HG02642 (cell line): ENCODE measurements around the gene PLPP6.
"Not testable (repeated sequence)": the region's sequence is repeated elsewhere in the genome, so short reads cannot be mapped to it uniquely, and the experiment has no call there.

ENCODE experiments used
- ATAC-seq: cut with Tn5 transposase; IDR thresholded peaks from one replicate; pipeline ENCODE4 v1.9.1; 2021; ENCODE audit warnings: mild to moderate bottlenecking; ENCODE audit not compliant: unreplicated experiment, poor library complexity

The PLPP6 gene

DNA sequence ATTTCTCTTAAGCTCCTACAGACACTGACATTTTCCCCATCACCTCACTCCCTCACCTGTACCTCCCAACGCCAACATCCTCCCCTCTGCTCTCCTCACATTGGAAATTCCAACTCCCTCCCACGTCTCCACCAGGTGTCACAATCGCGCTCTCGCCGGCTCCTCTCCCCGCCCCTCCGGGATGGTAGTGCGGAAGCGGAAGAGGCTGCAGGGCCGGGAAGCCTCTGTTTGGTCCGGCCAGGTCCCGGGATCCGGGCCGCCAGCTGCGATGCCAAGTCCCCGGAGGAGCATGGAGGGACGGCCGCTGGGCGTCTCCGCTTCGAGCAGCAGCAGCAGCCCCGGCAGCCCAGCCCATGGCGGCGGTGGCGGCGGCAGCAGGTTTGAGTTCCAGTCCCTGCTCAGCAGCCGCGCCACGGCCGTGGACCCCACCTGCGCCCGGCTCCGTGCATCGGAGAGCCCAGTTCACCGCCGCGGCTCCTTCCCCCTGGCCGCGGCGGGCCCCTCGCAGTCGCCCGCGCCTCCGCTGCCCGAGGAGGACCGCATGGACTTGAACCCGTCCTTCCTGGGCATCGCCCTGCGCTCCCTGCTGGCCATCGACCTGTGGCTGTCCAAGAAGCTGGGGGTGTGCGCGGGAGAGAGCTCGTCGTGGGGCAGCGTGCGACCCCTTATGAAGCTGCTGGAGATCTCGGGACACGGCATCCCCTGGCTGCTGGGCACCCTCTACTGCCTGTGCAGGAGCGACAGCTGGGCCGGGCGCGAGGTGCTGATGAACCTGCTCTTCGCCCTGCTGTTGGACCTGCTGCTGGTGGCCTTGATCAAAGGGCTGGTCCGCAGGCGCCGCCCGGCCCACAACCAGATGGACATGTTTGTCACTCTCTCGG lies at the start of gene PLPP6:
TSS of gene PLPP6 (plus strand) at position 187 of the 881 bp plus-strand sequence. CDS start at position 269, 82 bp downstream.
- ATAC-seq, result peak; percentile 93

GRCh38 chr9:4614627-4615026 lies 47.5 kb upstream of the PLPP6 start:
- ATAC-seq, result no peak

GRCh38 chr9:4615251-4615650 lies 46.8 kb upstream of the PLPP6 start:
- ATAC-seq, result no peak

DNA sequence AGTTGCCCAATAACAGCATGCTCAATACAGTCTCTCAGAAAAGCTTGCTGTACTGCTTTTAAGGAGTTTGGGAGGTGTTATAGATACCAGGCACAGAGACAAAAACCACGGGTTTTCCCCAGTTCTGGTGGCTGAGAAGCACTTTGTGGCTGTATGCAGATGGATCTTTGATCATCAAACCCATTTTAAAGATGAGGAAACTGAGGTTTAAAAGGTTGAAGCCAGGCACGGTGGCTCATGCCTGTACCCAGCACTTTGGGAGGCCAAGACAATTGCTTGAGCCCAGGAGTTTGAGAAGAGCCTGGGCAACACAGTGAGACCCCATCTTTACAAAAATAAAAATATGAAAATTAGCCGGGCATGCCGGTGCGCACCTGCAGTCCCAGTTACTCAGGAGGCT lies 46.3 kb upstream of the PLPP6 start:
- ATAC-seq, result no peak

DNA sequence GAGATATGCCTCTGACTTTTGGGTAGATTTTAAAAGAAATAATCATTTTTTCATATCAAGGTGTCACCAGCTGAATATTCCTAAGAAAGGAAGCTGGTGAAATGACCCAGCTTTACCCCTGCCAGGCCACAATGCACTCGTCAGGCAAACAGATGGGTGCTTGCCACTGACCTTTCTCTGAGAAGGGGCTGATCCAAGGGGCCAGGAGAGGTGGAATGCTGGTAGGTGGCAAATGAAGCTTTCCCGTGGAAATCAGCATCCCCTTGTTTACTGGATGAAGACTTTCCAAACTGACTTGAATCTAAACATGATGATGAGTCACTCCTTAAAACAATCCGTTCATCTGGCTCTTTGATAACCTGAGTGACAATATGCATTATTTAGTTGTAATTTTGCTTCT lies 44.3 kb upstream of the PLPP6 start:
- no peak for ATAC-seq

GRCh38 chr9:4618700-4619099 lies 43.4 kb upstream of the PLPP6 start:
- no peak for ATAC-seq

DNA sequence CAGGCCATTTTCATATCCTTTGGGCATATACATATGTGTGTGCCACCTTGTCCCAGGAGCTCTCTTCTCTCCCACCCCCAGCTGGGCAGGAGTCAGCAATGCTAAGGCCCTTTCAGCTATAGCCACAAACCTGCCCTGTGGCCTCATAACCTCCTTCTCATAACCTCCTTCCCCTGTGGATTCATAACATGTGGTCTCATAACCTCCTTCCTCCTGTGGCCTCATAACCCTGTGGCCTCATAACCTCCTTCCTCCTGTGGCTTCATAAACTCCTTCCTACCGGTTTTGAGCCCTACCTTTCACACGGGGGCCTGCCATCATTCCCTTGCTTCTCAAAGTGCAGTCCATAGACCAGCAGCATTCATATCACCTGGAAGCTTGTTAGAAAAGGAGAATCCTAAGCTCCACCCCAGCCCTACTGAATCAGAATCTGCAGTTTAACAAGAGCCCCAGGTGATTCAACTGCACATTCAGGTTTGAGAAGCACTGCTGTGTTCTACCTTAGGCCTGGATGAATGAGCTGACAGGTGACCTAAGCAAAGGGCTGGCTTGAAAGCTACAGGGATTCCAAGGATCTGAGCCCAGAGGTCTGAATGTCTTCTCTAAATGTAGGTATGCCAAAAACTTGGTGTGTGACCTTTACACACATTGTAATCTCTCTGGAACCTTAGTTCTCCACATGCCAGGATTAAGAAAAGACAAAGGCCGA lies 41.9 kb upstream of the PLPP6 start:
- ATAC-seq, result no peak

GRCh38 chr9:4620881-4621555 lies 41.1 kb upstream of the PLPP6 start:
- no peak for ATAC-seq

DNA sequence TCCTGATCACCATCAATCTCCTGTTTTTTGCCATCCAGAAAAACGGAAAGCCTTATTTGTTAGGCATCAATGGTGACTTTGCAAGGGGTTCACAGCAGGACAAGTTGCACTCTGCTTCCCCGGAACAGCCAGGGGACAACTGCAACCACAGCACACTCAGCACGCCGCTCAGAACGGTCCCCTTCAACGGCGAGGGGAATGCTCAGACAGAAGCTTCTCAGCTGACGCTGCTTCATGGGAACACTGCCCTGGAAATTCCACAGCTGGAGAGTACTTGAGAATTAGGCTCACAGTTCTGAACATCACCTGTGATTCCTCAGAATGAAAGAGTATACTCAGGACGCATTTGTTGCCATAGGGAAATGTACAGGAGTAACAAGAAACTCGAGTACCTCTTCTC lies 40.1 kb upstream of the PLPP6 start:
- ATAC-seq, result no peak

DNA sequence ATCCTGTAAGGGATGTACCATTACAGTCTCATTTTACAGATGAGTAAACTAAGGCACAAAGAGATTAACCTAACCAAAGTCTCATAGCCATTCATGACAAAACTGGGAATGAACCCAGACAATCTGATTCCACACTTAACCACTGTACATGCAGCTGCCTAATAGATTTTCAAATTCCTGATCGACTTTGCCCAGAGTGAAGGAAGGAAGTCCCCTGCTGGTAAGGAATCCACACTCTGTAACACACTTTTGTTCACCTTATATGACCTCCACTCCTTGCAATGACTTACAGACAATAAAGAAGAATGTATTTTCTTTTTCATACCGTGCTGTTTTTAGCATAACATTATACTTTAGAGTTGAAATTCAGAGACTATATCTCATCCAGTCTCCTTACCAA lies 31.3 kb upstream of the PLPP6 start:
- ATAC-seq, result no peak

DNA sequence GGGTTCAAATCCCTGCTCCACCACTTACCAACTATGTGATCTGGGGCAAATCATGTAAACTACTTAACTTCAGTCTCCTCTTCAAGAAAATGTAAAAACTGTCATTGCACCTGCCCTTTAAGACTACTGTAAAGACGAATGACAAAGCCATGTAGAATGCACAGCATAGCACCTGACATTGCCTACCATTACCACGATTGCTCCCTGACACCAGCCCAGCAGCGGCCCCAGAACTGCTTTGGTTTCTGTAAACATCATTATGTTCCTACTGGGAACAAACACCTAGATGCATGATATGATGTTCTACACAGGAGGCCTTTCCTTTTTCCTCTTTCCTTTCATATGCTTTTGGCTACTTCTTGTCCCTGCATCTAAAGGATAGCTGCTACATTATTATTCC lies 23.1 kb upstream of the PLPP6 start:
- ATAC-seq, result no peak

GRCh38 chr9:4639420-4639819 lies 22.7 kb upstream of the PLPP6 start:
- ATAC-seq, result no peak

DNA sequence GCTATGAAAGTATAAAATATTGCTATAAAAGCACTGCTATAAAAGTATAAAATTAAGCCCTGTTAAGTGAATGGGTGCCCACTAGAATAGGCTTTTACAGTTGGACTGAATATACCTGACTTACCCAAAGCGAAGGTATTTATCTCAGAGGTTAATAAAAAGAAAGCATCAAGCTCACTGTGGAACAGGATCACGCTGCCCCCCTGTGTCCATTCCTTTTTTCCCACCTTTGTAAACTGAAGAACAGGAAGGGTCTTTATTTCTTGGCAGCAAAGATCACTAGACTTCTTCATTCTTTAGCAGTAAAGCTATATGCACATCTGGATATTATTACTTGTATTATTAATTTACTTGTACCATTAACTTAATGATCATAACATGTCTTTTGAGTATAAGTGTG lies 22.1 kb upstream of the PLPP6 start:
- ATAC-seq, result no peak

DNA sequence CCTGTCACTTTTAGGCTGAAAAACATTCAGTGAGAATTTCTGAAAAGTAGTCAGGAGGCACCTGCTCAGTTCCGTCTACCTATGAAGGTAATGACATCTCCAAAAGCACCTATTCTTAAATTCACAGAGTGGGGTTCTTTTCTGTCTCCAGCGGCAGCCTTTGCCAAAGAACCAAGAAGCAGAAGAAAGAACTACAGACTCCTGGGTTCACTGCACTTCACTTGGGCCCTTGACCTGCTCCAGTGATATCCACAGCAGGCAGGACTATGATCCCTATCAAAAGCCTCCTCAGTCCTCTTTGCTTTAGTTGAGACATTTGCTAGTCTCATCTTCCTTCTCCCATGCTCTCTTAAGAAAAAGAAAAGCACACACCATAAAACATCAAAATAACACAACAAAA lies 19.7 kb upstream of the PLPP6 start:
- ATAC-seq, result no peak

DNA sequence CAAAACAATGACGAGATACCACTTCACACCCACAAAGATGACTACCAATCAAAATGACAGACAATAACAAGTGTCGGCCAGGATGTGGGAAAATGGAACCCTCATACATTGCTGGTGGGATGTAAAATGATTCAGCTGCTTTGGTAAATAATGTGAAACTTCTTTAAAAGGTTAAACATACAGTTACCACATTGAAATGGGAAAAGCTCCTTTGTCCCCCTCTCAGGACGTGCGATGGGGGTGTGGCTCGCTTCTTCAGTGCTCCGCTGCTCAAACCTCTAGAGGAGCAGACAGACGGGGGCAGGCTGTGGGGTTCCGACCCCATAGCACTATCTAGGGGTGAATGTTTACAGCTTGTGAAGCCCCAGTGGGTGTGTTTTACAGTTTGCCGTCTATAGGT lies 8.0 kb upstream of the PLPP6 start:
- ATAC-seq, result no peak

DNA sequence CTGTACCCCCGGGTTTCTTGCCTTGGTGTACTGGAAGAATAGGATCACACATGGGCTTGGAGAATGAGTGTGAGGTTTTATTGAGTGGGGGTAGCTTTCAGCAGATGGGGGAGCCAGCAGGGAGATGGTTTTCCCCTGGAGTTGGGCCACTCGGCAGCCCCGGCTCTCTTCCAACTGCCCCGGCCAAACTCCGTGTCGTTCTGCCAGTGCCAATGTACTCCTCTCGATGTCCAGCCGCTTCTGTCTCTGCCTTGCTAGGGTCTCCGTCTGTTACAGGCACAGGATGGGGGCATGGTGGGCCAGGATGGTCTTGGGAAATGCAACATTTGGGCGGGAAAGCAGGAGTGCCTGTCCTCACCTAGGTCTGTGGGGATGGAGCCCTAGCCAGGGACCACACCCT lies 7.6 kb upstream of the PLPP6 start:
- ATAC-seq, result no peak

- not testable (repeated sequence) for ATAC-seq
These were observed 5.9 kb upstream of the PLPP6 start for GRCh38 chr9:4656196-4656595.

DNA sequence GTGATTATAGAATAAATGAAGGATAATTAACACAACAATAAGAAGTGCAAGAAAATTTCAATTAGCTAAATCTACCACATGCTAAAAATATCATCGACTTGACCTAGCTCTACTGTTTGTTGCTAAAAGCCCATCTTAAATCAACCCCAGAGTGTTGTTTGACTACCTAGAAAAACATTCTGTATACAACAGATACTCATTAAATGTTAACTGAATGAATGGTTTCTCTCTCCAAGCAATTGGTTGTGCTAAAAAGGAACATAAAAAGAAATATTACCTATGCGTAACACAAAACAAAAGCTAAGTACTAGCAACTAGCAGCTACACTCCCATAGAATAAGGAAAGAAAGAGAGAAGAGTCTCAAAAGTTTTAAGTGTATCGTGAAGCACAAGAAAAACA lies 5.5 kb upstream of the PLPP6 start:
- ATAC-seq, result no peak

GRCh38 chr9:4657426-4658159 lies 4.5 kb upstream of the PLPP6 start:
- ATAC-seq, result no peak

GRCh38 chr9:4660665-4661064 lies 1.4 kb upstream of the PLPP6 start:
- not testable (repeated sequence) for ATAC-seq
